Measurements from ENCODE around the gene NTNG2.

GRCh38 chr9:132226571-132227430 is 64.9 kb downstream of the NTNG2 start:
- TF ChIP-seq POLR2A (IDR thresholded peaks at IDR 0.05) (no peak), CTCF (IDR thresholded peaks at IDR 0.05) (no peak)
